GM23338 (cell line): Measurements from ENCODE around the gene BTLA. TPM values are rescaled to one million over a fixed set of nuclear protein-coding genes. Genes with fewer than 3 reads are reported as not detected.
"Not testable (repeated sequence)": the region's sequence is repeated elsewhere in the genome, so short reads cannot be mapped to it uniquely, and the experiment has no call there.

ENCODE experiments used
- ATAC-seq: fragments of 200-7000 bp; cut with Tn5 transposase; 3 replicates; pipeline ENCODE4 v1.9.1; 2020
- DNase-seq: peaks from one replicate; pipeline ENCODE4 v3.0.0-alpha.2; 2015; ENCODE audit warnings: low spot score
- H2AFZ ChIP-seq: fragments of 200-600 bp; sonication (generic); 2 replicates; pipeline ENCODE4 v1.8.0; 2016; ENCODE audit warnings: antibody characterized with exemption, mild to moderate bottlenecking, moderate library complexity
- H3F3A ChIP-seq: fragments of 200-600 bp; sonication (generic); replicated peaks from 2 replicates; pipeline ENCODE4 v1.8.0; 2017; ENCODE audit warnings: antibody characterized with exemption, mixed run types, low read depth
- H3K27ac ChIP-seq: fragments of 200-600 bp; sonication (generic); 2 replicates; pipeline ENCODE4 v1.6.1; 2016; ENCODE audit warnings: low read depth
- H3K27me3 ChIP-seq: fragments of 200-600 bp; sonication (generic); 2 replicates; pipeline ENCODE4 v1.8.0; 2016; ENCODE audit warnings: mild to moderate bottlenecking, mixed run types, moderate library complexity; ENCODE audit not compliant: insufficient read depth
- H3K36me3 ChIP-seq: fragments of 200-600 bp; sonication (generic); 2 replicates; pipeline ENCODE4 v1.8.0; 2016; ENCODE audit warnings: mild to moderate bottlenecking; ENCODE audit not compliant: insufficient read depth
- H3K4me1 ChIP-seq: fragments of 200-600 bp; sonication (generic); 2 replicates; pipeline ENCODE4 v1.8.0; 2016; ENCODE audit warnings: mild to moderate bottlenecking, moderate library complexity; ENCODE audit not compliant: insufficient read depth
- H3K4me2 ChIP-seq: fragments of 200-600 bp; sonication (generic); 2 replicates; pipeline ENCODE4 v1.7.1; 2017; ENCODE audit warnings: mixed run types
- H3K4me3 ChIP-seq: fragments of 200-600 bp; sonication (generic); 2 replicates; pipeline ENCODE4 v1.6.1; 2016; ENCODE audit warnings: mixed run types
- H3K79me2 ChIP-seq: fragments of 200-600 bp; sonication (generic); replicated peaks from 2 replicates; pipeline ENCODE4 v1.8.0; 2017; ENCODE audit warnings: mild to moderate bottlenecking; ENCODE audit not compliant: insufficient read depth
- H3K9me2 ChIP-seq: fragments of 200-600 bp; sonication (generic); 2 replicates; pipeline ENCODE4 v1.8.0; 2017; ENCODE audit not compliant: insufficient read depth
- H4K20me1 ChIP-seq: fragments of 200-600 bp; sonication (generic); replicated peaks from 2 replicates; pipeline ENCODE4 v1.8.0; 2017; ENCODE audit warnings: mild to moderate bottlenecking; ENCODE audit not compliant: insufficient read depth
- H3K27ac Mint-ChIP-seq: 2 replicates; pipeline ENCODE4 v1.8.0; 2020; ENCODE audit warnings: inconsistent platforms, mild to moderate bottlenecking, moderate library complexity, mixed read lengths
- H3K27me3 Mint-ChIP-seq: 3 replicates; pipeline ENCODE4 v1.8.0; 2022; ENCODE audit warnings: low read depth, mild to moderate bottlenecking, moderate library complexity, mixed read lengths, inconsistent platforms; ENCODE audit not compliant: insufficient read depth, poor library complexity
- H3K36me3 Mint-ChIP-seq: 3 replicates; pipeline ENCODE4 v1.8.0; 2021; ENCODE audit warnings: low read depth, mild to moderate bottlenecking, inconsistent platforms, moderate library complexity, mixed read lengths
- H3K4me1 Mint-ChIP-seq: 3 replicates; pipeline ENCODE4 v1.8.0; 2020; ENCODE audit warnings: mild to moderate bottlenecking, inconsistent platforms, mixed read lengths
- H3K4me3 Mint-ChIP-seq: 3 replicates; pipeline ENCODE4 v1.8.0; 2021; ENCODE audit warnings: moderate library complexity, mild to moderate bottlenecking, inconsistent platforms, mixed read lengths
- H3K9me3 Mint-ChIP-seq: 3 replicates; pipeline ENCODE4 v1.8.0; 2020; ENCODE audit warnings: moderate library complexity, mild to moderate bottlenecking, inconsistent platforms, mixed read lengths
- CREB1 ChIP-seq: fragments of 250-450 bp; sonication (Bioruptor Pico); IDR thresholded peaks from 2 replicates; pipeline ENCODE4 v1.5.0; 2020; ENCODE audit warnings: low read depth, mild to moderate bottlenecking, moderate library complexity
- EZH2 ChIP-seq: fragments of 200-600 bp; sonication (generic); IDR thresholded peaks from one replicate; pipeline ENCODE4 v1.8.0; 2017; ENCODE audit warnings: antibody characterized with exemption, mild to moderate bottlenecking, low read depth; ENCODE audit not compliant: unreplicated experiment
- EZH2phosphoT487 ChIP-seq: fragments of 200-600 bp; sonication (generic); IDR thresholded peaks from one replicate; pipeline ENCODE4 v1.8.1; 2018; ENCODE audit warnings: antibody characterized with exemption; ENCODE audit not compliant: unreplicated experiment
- JUNB ChIP-seq: IDR thresholded peaks from one replicate; pipeline ENCODE4 v1.6.1; 2016; ENCODE audit warnings: antibody characterized with exemption; ENCODE audit not compliant: unreplicated experiment
- NANOG ChIP-seq: IDR thresholded peaks from 2 replicates; pipeline ENCODE4 v1.6.1; 2016; ENCODE audit warnings: antibody characterized with exemption, borderline replicate concordance
- POLR2AphosphoS5 ChIP-seq: IDR thresholded peaks from 2 replicates; pipeline ENCODE4 v1.6.1; 2016; ENCODE audit warnings: antibody characterized with exemption, low read depth
- STAT1 ChIP-seq: IDR thresholded peaks from one replicate; pipeline ENCODE4 v1.6.1; 2016; ENCODE audit warnings: antibody characterized with exemption; ENCODE audit not compliant: unreplicated experiment
- ZNF114 ChIP-seq: fragments of 250-450 bp; sonication (Bioruptor Pico); IDR thresholded peaks from 2 replicates; pipeline ENCODE4 v1.5.0; 2020; ENCODE audit warnings: mild to moderate bottlenecking, moderate library complexity
- ZNF331 ChIP-seq: fragments of 250-450 bp; sonication (Bioruptor Pico); IDR thresholded peaks from 2 replicates; pipeline ENCODE4 v1.5.0; 2020; ENCODE audit warnings: low read depth, mild to moderate bottlenecking, moderate library complexity
- polyA plus RNA-seq: library from polyadenylated mRNA; unstranded; fragments of >200 nt; fragmentation: Nextera tagmentation; extraction: Ambion mirVana; gene quantifications from 2 replicates; pipeline ENCODE4 v1.2.1, GENCODE V29; 2016
- total RNA-seq: library from RNA; depleted of rRNA; stranded (reverse); fragments of >200 nt; shearing (Covaris generic); gene quantifications from 2 replicates; pipeline ENCODE4 v1.2.3, GENCODE V29; 2014
- TF ChIP-seq, protein P1 (sequence below): IDR thresholded peaks from one replicate; pipeline ENCODE4 v1.6.1; 2018; ENCODE audit warnings: antibody characterized with exemption; ENCODE audit not compliant: unreplicated experiment
- TF ChIP-seq, protein P2 (sequence below): IDR thresholded peaks from 2 replicates; pipeline ENCODE4 v1.6.1; 2016; ENCODE audit warnings: antibody characterized with exemption

Gene BTLA
- total and polyA plus RNA-seq, 2 experiments from 2014 or later: 0.44 TPM; not detected in 1

GRCh38 chr3:112463250-112463649 lies 36.0 kb downstream of the BTLA start (continued):
- TF ChIP-seq, protein P1, sequence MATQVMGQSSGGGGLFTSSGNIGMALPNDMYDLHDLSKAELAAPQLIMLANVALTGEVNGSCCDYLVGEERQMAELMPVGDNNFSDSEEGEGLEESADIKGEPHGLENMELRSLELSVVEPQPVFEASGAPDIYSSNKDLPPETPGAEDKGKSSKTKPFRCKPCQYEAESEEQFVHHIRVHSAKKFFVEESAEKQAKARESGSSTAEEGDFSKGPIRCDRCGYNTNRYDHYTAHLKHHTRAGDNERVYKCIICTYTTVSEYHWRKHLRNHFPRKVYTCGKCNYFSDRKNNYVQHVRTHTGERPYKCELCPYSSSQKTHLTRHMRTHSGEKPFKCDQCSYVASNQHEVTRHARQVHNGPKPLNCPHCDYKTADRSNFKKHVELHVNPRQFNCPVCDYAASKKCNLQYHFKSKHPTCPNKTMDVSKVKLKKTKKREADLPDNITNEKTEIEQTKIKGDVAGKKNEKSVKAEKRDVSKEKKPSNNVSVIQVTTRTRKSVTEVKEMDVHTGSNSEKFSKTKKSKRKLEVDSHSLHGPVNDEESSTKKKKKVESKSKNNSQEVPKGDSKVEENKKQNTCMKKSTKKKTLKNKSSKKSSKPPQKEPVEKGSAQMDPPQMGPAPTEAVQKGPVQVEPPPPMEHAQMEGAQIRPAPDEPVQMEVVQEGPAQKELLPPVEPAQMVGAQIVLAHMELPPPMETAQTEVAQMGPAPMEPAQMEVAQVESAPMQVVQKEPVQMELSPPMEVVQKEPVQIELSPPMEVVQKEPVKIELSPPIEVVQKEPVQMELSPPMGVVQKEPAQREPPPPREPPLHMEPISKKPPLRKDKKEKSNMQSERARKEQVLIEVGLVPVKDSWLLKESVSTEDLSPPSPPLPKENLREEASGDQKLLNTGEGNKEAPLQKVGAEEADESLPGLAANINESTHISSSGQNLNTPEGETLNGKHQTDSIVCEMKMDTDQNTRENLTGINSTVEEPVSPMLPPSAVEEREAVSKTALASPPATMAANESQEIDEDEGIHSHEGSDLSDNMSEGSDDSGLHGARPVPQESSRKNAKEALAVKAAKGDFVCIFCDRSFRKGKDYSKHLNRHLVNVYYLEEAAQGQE: no peak

DNA sequence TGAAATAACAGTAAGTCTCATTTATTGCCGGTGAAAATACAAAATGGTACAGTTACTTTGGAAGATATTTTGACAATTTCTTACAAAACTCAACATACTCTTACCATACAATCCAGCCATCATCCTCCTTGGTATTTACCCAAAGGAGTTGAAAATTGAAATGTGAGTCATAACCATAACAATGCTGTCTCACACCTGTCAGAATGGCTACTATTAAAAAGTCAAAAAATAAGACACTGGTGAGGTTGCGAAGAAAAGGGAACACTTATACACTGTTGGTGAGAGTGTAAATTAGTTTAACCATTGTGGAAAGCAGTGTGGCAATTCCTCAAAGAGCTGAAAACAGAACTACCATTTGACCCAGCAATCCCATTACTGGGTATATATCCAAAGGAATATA lies 37.5 kb downstream of the BTLA start:
- not testable (repeated sequence) for H3K9me3 Mint-ChIP-seq, DNase-seq, H3K27ac ChIP-seq, ATAC-seq, H3K27me3 ChIP-seq, H3K27me3 Mint-ChIP-seq, H3K27ac Mint-ChIP-seq, H3K9me2 ChIP-seq, H3F3A ChIP-seq, H3K36me3 Mint-ChIP-seq, H3K4me3 ChIP-seq, H2AFZ ChIP-seq, H3K4me3 Mint-ChIP-seq, H3K79me2 ChIP-seq, H3K4me1 ChIP-seq, H3K36me3 ChIP-seq, H3K4me2 ChIP-seq, H4K20me1 ChIP-seq
- H3K4me1 Mint-ChIP-seq: peaks cover 12% of the 10 kb centered on the region; the same call in 2 of the 3 replicates

DNA sequence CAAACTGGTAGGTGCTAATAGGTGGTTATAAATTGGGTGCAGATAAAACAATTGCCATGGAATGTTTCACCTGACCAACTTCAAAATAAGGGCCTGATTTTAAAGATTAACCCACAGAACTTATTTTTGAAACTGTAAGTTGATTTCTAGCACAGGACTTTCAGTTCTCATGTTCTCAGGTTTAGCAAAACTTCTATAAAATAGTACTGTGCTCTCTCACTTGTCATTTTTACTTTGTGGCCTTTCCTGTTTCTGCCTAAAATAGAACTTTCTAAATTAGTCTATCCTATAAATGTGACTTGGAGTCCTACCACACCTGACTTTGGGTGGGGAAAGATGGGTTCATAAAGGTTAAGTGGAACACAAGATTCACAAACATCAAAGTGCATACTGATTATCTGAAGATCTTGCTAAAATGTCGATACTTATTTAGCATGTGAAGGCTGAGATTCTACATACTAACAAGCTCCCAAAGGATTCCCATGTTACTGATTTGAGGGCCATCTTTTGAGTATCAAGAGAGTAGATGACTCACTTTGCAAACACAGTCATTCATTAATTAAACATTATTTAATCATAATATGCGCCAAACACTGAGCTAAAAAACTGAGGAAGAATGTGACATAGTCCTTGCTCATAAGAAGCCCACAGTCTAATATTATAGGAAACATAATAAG lies 38.6 kb downstream of the BTLA start:
- no peak for ATAC-seq
- no peaks in the 10 kb centered on the region for H3K36me3 ChIP-seq
- peaks cover 5% of the 10 kb centered on the region; the same call in 2 of the 3 replicates for H3K4me1 Mint-ChIP-seq
- no peak overlapping the region for H3K4me2 ChIP-seq
- no peak overlapping the region for H2AFZ ChIP-seq
- no peak overlapping the region for H3K4me3 ChIP-seq
- H4K20me1 ChIP-seq: no peaks in the 10 kb centered on the region
- H3K9me2 ChIP-seq: no peaks in the 10 kb centered on the region
- H3K4me3 Mint-ChIP-seq: no peak overlapping the region
- H3K27ac ChIP-seq: no peak overlapping the region
- H3K27ac Mint-ChIP-seq: no peak overlapping the region
- no peaks in the 10 kb centered on the region for H3K4me1 ChIP-seq
- no peak for TF ChIP-seq ZNF114 (CRISPR knock-in tag)
- TF ChIP-seq NANOG: no peak
- TF ChIP-seq, protein P2, sequence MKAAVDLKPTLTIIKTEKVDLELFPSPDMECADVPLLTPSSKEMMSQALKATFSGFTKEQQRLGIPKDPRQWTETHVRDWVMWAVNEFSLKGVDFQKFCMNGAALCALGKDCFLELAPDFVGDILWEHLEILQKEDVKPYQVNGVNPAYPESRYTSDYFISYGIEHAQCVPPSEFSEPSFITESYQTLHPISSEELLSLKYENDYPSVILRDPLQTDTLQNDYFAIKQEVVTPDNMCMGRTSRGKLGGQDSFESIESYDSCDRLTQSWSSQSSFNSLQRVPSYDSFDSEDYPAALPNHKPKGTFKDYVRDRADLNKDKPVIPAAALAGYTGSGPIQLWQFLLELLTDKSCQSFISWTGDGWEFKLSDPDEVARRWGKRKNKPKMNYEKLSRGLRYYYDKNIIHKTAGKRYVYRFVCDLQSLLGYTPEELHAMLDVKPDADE: no peak
- TF ChIP-seq ZNF331 (CRISPR knock-in tag): no peak
- no peak for TF ChIP-seq STAT1
- no peak for TF ChIP-seq JUNB
- no peak for TF ChIP-seq POLR2AphosphoS5
- TF ChIP-seq, protein P1: no peak
- no peak for TF ChIP-seq EZH2
- TF ChIP-seq CREB1: no peak
- no peak for TF ChIP-seq EZH2phosphoT487
- no peaks in the 10 kb centered on the region for H3K36me3 Mint-ChIP-seq
- no peaks in the 10 kb centered on the region for H3K9me3 Mint-ChIP-seq
- no peak for DNase-seq
- H3F3A ChIP-seq: no peaks in the 10 kb centered on the region
- H3K27me3 Mint-ChIP-seq: no peaks in the 10 kb centered on the region
- no peaks in the 10 kb centered on the region for H3K79me2 ChIP-seq
- no peaks in the 10 kb centered on the region for H3K27me3 ChIP-seq
